Neuronal stem cell (in vitro differentiated cells): ENCODE results near the gene MREG.

Experiments used
- DNase-seq: peaks from one replicate; pipeline ENCODE4 v3.0.0-alpha.2; 2013; ENCODE audit warnings: low spot score
- H2AFZ ChIP-seq: one replicate; pipeline ENCODE4 v1.6.1; 2013; ENCODE audit warnings: mild to moderate bottlenecking, low read length, inconsistent platforms
- H2AK5ac ChIP-seq: 2 replicates; pipeline ENCODE4 v1.6.1; 2013; ENCODE audit warnings: low read depth, mild to moderate bottlenecking, inconsistent platforms, low read length, moderate library complexity, mixed read lengths
- H2BK120ac ChIP-seq: 2 replicates; pipeline ENCODE4 v1.6.1; 2013; ENCODE audit warnings: low read depth, mild to moderate bottlenecking, inconsistent platforms, low read length, moderate library complexity, mixed read lengths
- H2BK12ac ChIP-seq: one replicate; pipeline ENCODE4 v1.6.1; 2013; ENCODE audit warnings: low read length, inconsistent platforms
- H2BK15ac ChIP-seq: 2 replicates; pipeline ENCODE4 v1.6.1; 2013; ENCODE audit warnings: mild to moderate bottlenecking, low read length, inconsistent platforms, mixed read lengths
- H2BK5ac ChIP-seq: one replicate; pipeline ENCODE4 v1.6.1; 2013; ENCODE audit warnings: inconsistent platforms, mild to moderate bottlenecking, low read length, moderate library complexity
- H3K14ac ChIP-seq: one replicate; pipeline ENCODE4 v1.6.1; 2013; ENCODE audit warnings: low read length, inconsistent platforms
- H3K18ac ChIP-seq: 2 replicates; pipeline ENCODE4 v1.6.1; 2013; ENCODE audit warnings: low read length, inconsistent platforms
- H3K23ac ChIP-seq: 2 replicates; pipeline ENCODE4 v1.6.1; 2013; ENCODE audit warnings: low read depth, mild to moderate bottlenecking, mixed read lengths, low read length, inconsistent platforms; ENCODE audit not compliant: poor library complexity
- H3K27ac ChIP-seq: replicated peaks from 3 replicates; pipeline ENCODE4 v1.5.1; 2013; ENCODE audit warnings: low read length, inconsistent platforms
- H3K27me3 ChIP-seq, 3 experiments: 2 replicates each; pipeline ENCODE4 v1.6.1; 2013; ENCODE audit warnings: low read length in 3 of 3, mild to moderate bottlenecking in 2 of 3, inconsistent platforms in 1 of 3, low read depth in 1 of 3, mixed read lengths in 1 of 3, moderate library complexity in 1 of 3; ENCODE audit not compliant: control insufficient read depth in 3 of 3, insufficient read depth in 3 of 3
- H3K36me3 ChIP-seq, 2 donors: replicated peaks in 1 of 2; 2 replicates each; pipeline ENCODE4 v1.6.1; 2013; ENCODE audit warnings: low read length in 2 of 2; ENCODE audit not compliant: control insufficient read depth in 2 of 2, insufficient read depth in 2 of 2
- H3K4ac ChIP-seq: 2 replicates; pipeline ENCODE4 v1.6.1; 2013; ENCODE audit warnings: inconsistent platforms, mild to moderate bottlenecking, low read length, moderate library complexity
- H3K4me1 ChIP-seq, 2 donors: 1 replicate in 1 of 2; 2 replicates in 1 of 2; pipeline ENCODE4 v1.6.1; 2013; ENCODE audit warnings: low read length in 2 of 2, low read depth in 1 of 2; ENCODE audit not compliant: control insufficient read depth in 2 of 2, insufficient read depth in 1 of 2
- H3K4me2 ChIP-seq: one replicate; pipeline ENCODE4 v1.6.1; 2013; ENCODE audit warnings: mild to moderate bottlenecking, low read length, inconsistent platforms; ENCODE audit not compliant: insufficient read depth, poor library complexity, severe bottlenecking
- H3K4me3 ChIP-seq, 2 donors: 2 replicates each; pipeline ENCODE4 v1.5.1; 2013; ENCODE audit warnings: low read length in 2 of 2, mild to moderate bottlenecking in 2 of 2, inconsistent platforms in 1 of 2, moderate library complexity in 1 of 2
- H3K79me1 ChIP-seq: one replicate; pipeline ENCODE4 v1.6.1; 2013; ENCODE audit warnings: low read depth, mild to moderate bottlenecking, inconsistent platforms, low read length, moderate library complexity
- H3K9ac ChIP-seq: one replicate; pipeline ENCODE4 v1.6.1; 2013; ENCODE audit warnings: mild to moderate bottlenecking, low read depth, low read length, inconsistent platforms; ENCODE audit not compliant: poor library complexity
- H3K9me3 ChIP-seq, 2 donors: replicated peaks in 1 of 2; 2 replicates each; pipeline versions ENCODE3 to v1.6.1; 2013; ENCODE audit warnings: low read length in 2 of 2, mild to moderate bottlenecking in 2 of 2, inconsistent platforms in 1 of 2, low read depth in 1 of 2, mixed read lengths in 1 of 2, moderate library complexity in 1 of 2; ENCODE audit not compliant: control insufficient read depth in 2 of 2, insufficient read depth in 1 of 2
- H4K8ac ChIP-seq: one replicate; pipeline ENCODE4 v1.6.1; 2013; ENCODE audit warnings: low read depth, mild to moderate bottlenecking, inconsistent platforms, low read length, moderate library complexity
- H4K91ac ChIP-seq: one replicate; pipeline ENCODE4 v1.6.1; 2013; ENCODE audit warnings: low read length, low read depth, mild to moderate bottlenecking, inconsistent platforms; ENCODE audit not compliant: poor library complexity
- WGBS, 2 donors: extraction: QIAGEN DNeasy Blood & Tissue Kit; methylation state at CpG; one replicate each; pipeline ENCODE4 v1.1.7; 2013; ENCODE audit warnings: missing lambda C conversion rate in 2 of 2, mixed read lengths in 1 of 2; ENCODE audit not compliant: insufficient read length in 2 of 2, insufficient replicate concordance in 1 of 2; ENCODE audit errors: extremely low coverage in 2 of 2; 5-methylcytosine and 5-hydroxymethylcytosine counted together

MREG gene

DNA sequence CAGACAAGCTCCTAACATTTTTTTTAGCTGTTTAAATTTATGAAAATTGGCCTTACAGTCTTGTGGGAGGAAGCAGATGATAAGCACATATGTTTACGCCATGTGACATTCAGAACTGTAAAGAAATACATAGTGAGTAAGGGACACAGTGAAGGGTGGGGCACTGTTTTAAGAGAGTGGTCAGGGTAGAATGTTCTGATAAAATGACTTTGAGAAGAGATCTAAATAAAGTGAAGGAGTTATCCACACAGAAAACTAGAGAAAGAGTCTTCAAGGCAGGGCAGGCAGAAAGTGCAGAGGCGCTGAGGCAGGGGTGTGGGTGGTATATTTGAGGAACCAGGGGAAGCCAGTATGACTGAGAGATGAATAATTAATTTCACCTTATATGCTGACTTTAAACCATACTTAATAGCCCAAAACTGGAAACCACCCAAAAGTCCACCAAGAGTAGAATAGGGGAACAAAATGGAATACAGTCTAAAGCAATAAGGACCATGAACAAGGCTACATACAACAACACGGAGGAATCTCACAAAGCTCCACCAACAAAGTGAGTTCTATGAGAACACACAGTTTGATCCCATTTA is 8.6 kb downstream of the MREG start:
- H2BK120ac ChIP-seq = no peak overlapping the region
- H4K8ac ChIP-seq = no peak overlapping the region
- no peak overlapping the region for H2AFZ ChIP-seq
- H2BK5ac ChIP-seq = no peak overlapping the region
- H3K23ac ChIP-seq = no peak overlapping the region
- H3K14ac ChIP-seq = no peak overlapping the region
- no peak overlapping the region for H3K4ac ChIP-seq
- H3K27ac ChIP-seq = no peak overlapping the region
- H3K4me3 ChIP-seq = no peak overlapping the region
- H3K4me2 ChIP-seq = no peak overlapping the region
- DNase-seq = no peak
- no peaks in the 10 kb centered on the region for H3K27me3 ChIP-seq
- no peak overlapping the region for H4K91ac ChIP-seq
- peaks cover 5 to 17% of the 10 kb centered on the region in 2 donors for H3K4me1 ChIP-seq
- no peak overlapping the region for H2BK15ac ChIP-seq
- no peaks in the 10 kb centered on the region for H3K36me3 ChIP-seq
- no peak overlapping the region for H3K9ac ChIP-seq
- WGBS, 2 donors = no CpG with 5 or more reads among the region's 3 CpGs
- H3K9me3 ChIP-seq = no peaks in the 10 kb centered on the region
- no peaks in the 10 kb centered on the region for H3K79me1 ChIP-seq
- H3K18ac ChIP-seq = no peak overlapping the region
- no peak overlapping the region for H2AK5ac ChIP-seq
- no peak overlapping the region for H2BK12ac ChIP-seq

DNA sequence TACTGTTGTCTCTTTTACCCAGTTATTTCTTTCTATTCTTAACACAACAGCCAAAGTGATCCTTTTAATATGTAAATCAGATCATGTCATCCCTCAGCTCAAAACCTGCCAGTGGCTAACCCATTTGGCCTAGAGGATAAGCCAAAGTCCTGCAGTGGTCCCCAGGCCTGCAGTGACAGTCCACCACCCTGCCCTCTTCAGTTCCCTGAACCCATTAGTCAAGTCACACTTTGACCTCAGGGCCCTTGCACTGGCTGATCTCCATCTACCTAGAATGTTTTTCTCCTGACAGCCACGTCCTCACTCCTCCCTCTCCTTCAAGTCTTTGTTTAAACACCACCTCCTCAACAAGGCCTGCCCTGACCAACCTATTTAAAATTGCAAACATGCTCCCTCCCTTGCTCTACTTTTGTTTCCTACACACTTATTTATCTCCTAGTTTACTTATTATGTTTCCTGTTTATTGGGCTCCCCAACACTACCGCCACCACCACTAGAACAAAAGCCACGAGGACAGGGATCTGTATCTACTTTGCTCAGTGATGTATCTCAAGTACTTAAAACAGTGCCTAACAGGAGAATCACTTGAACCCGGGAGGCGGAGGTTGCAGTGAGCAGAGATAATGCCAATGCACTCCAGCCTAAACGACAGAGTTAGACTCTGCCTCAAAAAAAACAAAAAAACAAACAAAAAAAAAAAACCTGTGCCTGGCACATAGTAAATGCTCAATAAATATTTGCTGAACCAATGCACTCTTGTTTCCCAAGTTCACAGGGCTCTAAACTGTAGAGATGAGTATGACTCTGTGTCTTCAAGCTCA is 9.3 kb downstream of the MREG start:
- Histone ChIP-seq H2BK120ac (no peak overlapping the region), H2BK5ac (no peak overlapping the region), H3K79me1 (no peaks in the 10 kb centered on the region), H3K4ac (no peak overlapping the region), H4K8ac (no peak overlapping the region), H3K9me3 (no peaks in the 10 kb centered on the region), H2AK5ac (no peak overlapping the region), H3K27ac (no peak overlapping the region), H3K23ac (no peak overlapping the region), H2BK12ac (no peak overlapping the region), H3K4me3 (no peak overlapping the region), H3K27me3 (no peaks in the 10 kb centered on the region), H3K4me1 (peaks cover 5 to 17% of the 10 kb centered on the region in 2 donors), H4K91ac (no peak overlapping the region), H3K14ac (no peak overlapping the region), H3K9ac (no peak overlapping the region), H2BK15ac (no peak overlapping the region), H3K36me3 (peaks cover 0 to 3% of the 10 kb centered on the region in 2 donors), H3K4me2 (no peak overlapping the region), H3K18ac (no peak overlapping the region), H2AFZ (no peak overlapping the region)
- DNase-seq = no peak
- WGBS, 2 donors = no CpG with 5 or more reads among the region's 6 CpGs

DNA sequence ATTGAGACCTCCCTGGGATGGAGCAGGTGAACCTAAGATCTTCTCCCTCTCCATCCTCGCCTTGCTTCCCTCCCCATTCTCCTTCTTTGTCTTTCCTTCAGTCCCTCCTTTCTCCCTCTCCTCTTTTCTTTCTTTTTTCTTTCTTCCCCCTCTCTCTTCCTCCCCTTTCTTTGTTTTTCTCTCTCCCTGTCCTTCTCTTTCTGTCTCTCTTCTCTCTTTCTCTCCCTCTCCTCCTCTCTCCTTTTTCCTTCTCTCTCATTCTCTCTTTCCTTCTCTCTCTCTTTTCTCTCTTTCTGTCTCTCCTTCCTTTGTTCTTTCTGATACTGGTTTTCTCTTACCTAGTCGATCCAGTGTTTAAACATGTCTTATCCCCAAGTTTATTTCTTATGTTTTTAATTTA is 10.7 kb downstream of the MREG start:
- Histone ChIP-seq H3K4me1 (peaks cover 5 to 17% of the 10 kb centered on the region in 2 donors), H3K36me3 (peaks cover 0 to 5% of the 10 kb centered on the region in 2 donors), H3K4me3 (no peak overlapping the region), H3K18ac (no peak overlapping the region), H3K14ac (no peak overlapping the region), H2BK15ac (no peak overlapping the region), H3K4ac (no peak overlapping the region), H2BK12ac (no peak overlapping the region), H4K8ac (no peak overlapping the region), H2AFZ (no peak overlapping the region), H3K9me3 (no peaks in the 10 kb centered on the region), H3K4me2 (no peak overlapping the region), H3K27me3 (no peaks in the 10 kb centered on the region), H3K79me1 (no peaks in the 10 kb centered on the region), H3K23ac (no peak overlapping the region), H2BK120ac (no peak overlapping the region), H2BK5ac (no peak overlapping the region), H4K91ac (no peak overlapping the region), H2AK5ac (no peak overlapping the region), H3K9ac (no peak overlapping the region), H3K27ac (no peak overlapping the region)
- no peak for DNase-seq
- no CpG with 5 or more reads among the region's 2 CpGs for WGBS, 2 donors

DNA sequence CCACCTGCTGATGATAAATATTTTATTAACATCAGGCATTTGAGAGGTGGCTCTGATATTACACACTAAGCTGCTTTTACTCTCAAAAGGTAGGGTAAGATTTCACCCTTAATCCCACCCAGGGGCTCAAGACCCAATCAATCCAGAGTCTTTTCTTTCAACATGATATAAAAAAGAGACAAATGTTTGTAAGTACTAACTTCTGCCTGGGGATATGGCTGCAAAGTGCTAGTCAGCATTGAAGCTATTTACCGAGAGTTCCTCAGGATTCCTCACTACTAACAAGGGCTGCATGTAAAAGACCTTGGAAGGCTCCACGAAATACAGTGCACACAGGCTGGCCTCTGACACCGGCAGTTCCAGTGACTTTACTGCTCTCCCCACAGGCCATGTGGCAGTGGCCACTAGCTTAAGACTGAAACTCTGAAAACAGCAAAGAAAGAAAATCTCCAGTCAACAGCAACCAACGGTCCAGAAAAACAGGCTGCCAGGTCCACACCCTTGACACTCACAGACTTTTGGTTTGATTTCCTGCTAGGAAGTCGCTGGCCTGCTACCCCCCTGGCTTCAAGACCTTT is 11.2 kb downstream of the MREG start:
- Histone ChIP-seq H2BK120ac (no peak overlapping the region), H3K79me1 (no peaks in the 10 kb centered on the region), H2BK12ac (no peak overlapping the region), H4K91ac (no peak overlapping the region), H3K23ac (no peak overlapping the region), H2BK15ac (no peak overlapping the region), H3K27ac (no peak overlapping the region), H2BK5ac (no peak overlapping the region), H3K4me2 (no peak overlapping the region), H2AFZ (no peak overlapping the region), H3K9me3 (no peaks in the 10 kb centered on the region), H3K14ac (no peak overlapping the region), H3K18ac (no peak overlapping the region), H3K4me3 (no peak overlapping the region), H3K4ac (no peak overlapping the region), H2AK5ac (no peak overlapping the region), H3K4me1 (peaks cover 5 to 17% of the 10 kb centered on the region in 2 donors), H4K8ac (no peak overlapping the region), H3K27me3 (no peaks in the 10 kb centered on the region), H3K36me3 (peaks cover 0 to 5% of the 10 kb centered on the region in 2 donors), H3K9ac (no peak overlapping the region)
- WGBS, 2 donors = no CpG with 5 or more reads among the region's 5 CpGs
- DNase-seq = no peak
